ENCODE measurements around the gene WDR70.
"Not testable (repeated sequence)": the region's sequence is repeated elsewhere in the genome, so short reads cannot be mapped to it uniquely, and the experiment has no call there.

The WDR70 gene

GRCh38 chr5:37654566-37654965 is 275.4 kb downstream of the WDR70 start:
- not testable (repeated sequence) for DNase-seq

- no peak for DNase-seq
These were observed 277.9 kb downstream of the WDR70 start for GRCh38 chr5:37657046-37657445.

- no peak for DNase-seq
These were observed 279.3 kb downstream of the WDR70 start for GRCh38 chr5:37658440-37658839.

GRCh38 chr5:37660319-37660718 is 281.2 kb downstream of the WDR70 start:
- no peak for DNase-seq

GRCh38 chr5:37661227-37661920 is 282.3 kb downstream of the WDR70 start:
- no peak for DNase-seq

- no peak for DNase-seq
These were observed 282.8 kb downstream of the WDR70 start for GRCh38 chr5:37661951-37662350.

GRCh38 chr5:37662362-37662761 is 283.2 kb downstream of the WDR70 start:
- DNase-seq = no peak

- DNase-seq = no peak
These were observed 283.8 kb downstream of the WDR70 start for GRCh38 chr5:37662789-37663485.

GRCh38 chr5:37663538-37663937 is 284.4 kb downstream of the WDR70 start:
- no peak for DNase-seq

- no peak for DNase-seq
These were observed 285.4 kb downstream of the WDR70 start for GRCh38 chr5:37664551-37664950.

- DNase-seq = no peak
These were observed 286.2 kb downstream of the WDR70 start for GRCh38 chr5:37665272-37665671.

GRCh38 chr5:37665889-37666288 is 286.8 kb downstream of the WDR70 start:
- DNase-seq = no peak

GRCh38 chr5:37667430-37667829 is 288.3 kb downstream of the WDR70 start:
- no peak for DNase-seq

GRCh38 chr5:37667846-37668245 is 288.7 kb downstream of the WDR70 start:
- no peak for DNase-seq

- DNase-seq = no peak
These were observed 289.5 kb downstream of the WDR70 start for GRCh38 chr5:37668524-37669047.

GRCh38 chr5:37672118-37672588 is 293.0 kb downstream of the WDR70 start:
- DNase-seq = not testable (repeated sequence)

GRCh38 chr5:37674361-37674760 is 295.2 kb downstream of the WDR70 start:
- DNase-seq = not testable (repeated sequence)

- DNase-seq = not testable (repeated sequence)
These were observed 300.2 kb downstream of the WDR70 start for GRCh38 chr5:37679326-37679725.

- DNase-seq = not testable (repeated sequence)
These were observed 300.8 kb downstream of the WDR70 start for GRCh38 chr5:37679903-37680302.

GRCh38 chr5:37683072-37683471 is 304.0 kb downstream of the WDR70 start:
- DNase-seq = no peak

GRCh38 chr5:37685211-37685610 is 306.1 kb downstream of the WDR70 start:
- DNase-seq = no peak

- no peak for DNase-seq
These were observed 306.7 kb downstream of the WDR70 start for GRCh38 chr5:37685816-37686215.

GRCh38 chr5:37688925-37689324 is 309.8 kb downstream of the WDR70 start:
- DNase-seq = not testable (repeated sequence)

GRCh38 chr5:37694333-37694732 is 315.2 kb downstream of the WDR70 start:
- DNase-seq = not testable (repeated sequence)
